Endothelial cell of umbilical vein (primary cell): ENCODE results near the gene KCNMA1. TPM values are rescaled to one million over a fixed set of nuclear protein-coding genes. Genes with fewer than 3 reads are reported as not detected.

ENCODE experiments used
- BruUV-seq: library from RNA; stranded (reverse); fragments of 400-500 nt; replicated peaks from 2 replicates; lab custom pipeline; 2021; lab: Mats Ljungman, UMichigan
- CTCF ChIA-PET: fragments of 300-600, 350-600 bp; sonication (Branson Sonifier 250); formaldehyde crosslinking; loops from one replicate; lab custom pipeline; 2021; ENCODE audit warnings: antibody characterized with exemption, inconsistent platforms; lab: Charles Lee
- POLR2A ChIA-PET: fragments of 300-600, 350-600 bp; sonication (Branson Sonifier 250); formaldehyde crosslinking; loops from one replicate; lab custom pipeline; 2021; ENCODE audit warnings: antibody characterized with exemption, inconsistent platforms; lab: Charles Lee
- DNase-seq: peaks from one replicate; pipeline ENCODE4 v3.0.0-alpha.2; 2011; ENCODE audit warnings: low read depth, low spot score
- FAIRE-seq: peaks from 2 replicates; lab custom pipeline; 2011; peaks lifted over from hg19 to GRCh38; lab: Jason Lieb, UNC
- H2AFZ ChIP-seq: 2 replicates; pipeline ENCODE4 v1.6.0; 2012; ENCODE audit warnings: low read depth, low read length, control low read depth, inconsistent platforms
- H3K27ac ChIP-seq: 2 replicates; pipeline ENCODE4 v1.5.1; 2011; ENCODE audit warnings: low read depth, mild to moderate bottlenecking, control low read depth, low read length, moderate library complexity; ENCODE audit not compliant: insufficient read depth
- H3K27me3 ChIP-seq, 2 experiments: 2 replicates each; pipeline versions ENCODE4 v1.6.0 to v1.6.1; 2011; ENCODE audit warnings: low read length in 2 of 2, mixed read lengths in 1 of 2; ENCODE audit not compliant: control insufficient read depth in 2 of 2, insufficient read depth in 2 of 2
- H3K36me3 ChIP-seq, 2 experiments: 2 replicates in 1 of 2; 3 replicates in 1 of 2; pipeline ENCODE4 v1.5.1; 2011; ENCODE audit warnings: low read length in 2 of 2, mild to moderate bottlenecking in 1 of 2, moderate library complexity in 1 of 2; ENCODE audit not compliant: control insufficient read depth in 2 of 2, insufficient read depth in 2 of 2; ENCODE audit errors: extremely low read depth in 1 of 2
- H3K4me1 ChIP-seq: 3 replicates; pipeline ENCODE4 v1.5.1; 2011; ENCODE audit warnings: mild to moderate bottlenecking, low read length; ENCODE audit not compliant: control insufficient read depth, insufficient read depth; ENCODE audit errors: extremely low read depth
- H3K4me2 ChIP-seq: 2 replicates; pipeline ENCODE4 v1.6.1; 2011; ENCODE audit warnings: low read length, control low read depth, mixed read lengths; ENCODE audit not compliant: insufficient read depth
- H3K4me3 ChIP-seq, 3 experiments: fragments of 200-600 bp in 1 of 3; sonication (generic), shearing (Covaris generic) in 1 of 3; replicated peaks in 1 of 3; 2 replicates each; pipeline ENCODE4 v1.5.1; 2011 to 2016; ENCODE audit warnings: control low read depth in 3 of 3, low read length in 3 of 3, mild to moderate bottlenecking in 2 of 3, inconsistent platforms in 1 of 3, low read depth in 1 of 3, moderate library complexity in 1 of 3; ENCODE audit not compliant: insufficient read depth in 1 of 3
- H3K79me2 ChIP-seq: 2 replicates; pipeline ENCODE4 v1.6.0; 2012; ENCODE audit warnings: low read length, inconsistent platforms; ENCODE audit not compliant: control insufficient read depth, insufficient read depth
- H3K9ac ChIP-seq: replicated peaks from 2 replicates; pipeline ENCODE3; 2011; ENCODE audit warnings: low read length, control low read depth; ENCODE audit not compliant: insufficient read depth; ENCODE audit errors: extremely low read depth
- H3K9me1 ChIP-seq: replicated peaks from 3 replicates; pipeline ENCODE4 v1.6.0; 2011; ENCODE audit warnings: mild to moderate bottlenecking, low read length; ENCODE audit not compliant: control insufficient read depth, insufficient read depth; ENCODE audit errors: extremely low read depth
- H3K9me3 ChIP-seq: replicated peaks from 2 replicates; pipeline ENCODE4 v1.5.1; 2012; ENCODE audit warnings: low read length, inconsistent platforms; ENCODE audit not compliant: control insufficient read depth, insufficient read depth
- H4K20me1 ChIP-seq: replicated peaks from 2 replicates; pipeline ENCODE3; 2011; ENCODE audit warnings: mild to moderate bottlenecking, low read length; ENCODE audit not compliant: control insufficient read depth, insufficient read depth; ENCODE audit errors: extremely low read depth
- CTCF ChIP-seq, 2 donors: IDR thresholded peaks; 1 replicate in 1 of 2; 2 replicates in 1 of 2; pipeline ENCODE4 v1.5.1; 2011; ENCODE audit warnings: low read length in 2 of 2, mild to moderate bottlenecking in 2 of 2, moderate library complexity in 2 of 2, control low read depth in 1 of 2, inconsistent platforms in 1 of 2, low read depth in 1 of 2; ENCODE audit not compliant: insufficient read depth in 1 of 2; ENCODE audit errors: extremely low read depth in 1 of 2
- EZH2 ChIP-seq: IDR thresholded peaks from 2 replicates; pipeline ENCODE4 v1.6.1; 2012; ENCODE audit warnings: borderline replicate concordance, low read depth, mild to moderate bottlenecking, moderate library complexity, low read length, inconsistent platforms; ENCODE audit not compliant: severe bottlenecking
- FOS ChIP-seq: IDR thresholded peaks from 2 replicates; pipeline ENCODE4 v1.6.1; 2011; ENCODE audit warnings: mild to moderate bottlenecking, low read length, moderate library complexity, borderline replicate concordance; ENCODE audit not compliant: insufficient read depth
- GATA2 ChIP-seq: IDR thresholded peaks from 2 replicates; pipeline ENCODE4 v1.7.0; 2011; ENCODE audit warnings: low read depth, mild to moderate bottlenecking, moderate library complexity, mixed read lengths, low read length; ENCODE audit not compliant: insufficient read length, insufficient read depth
- JUN ChIP-seq: IDR thresholded peaks from 2 replicates; pipeline ENCODE4 v1.6.1; 2011; ENCODE audit warnings: borderline replicate concordance, low read depth; ENCODE audit not compliant: insufficient read length, insufficient read depth
- MAX ChIP-seq: IDR thresholded peaks from 2 replicates; pipeline ENCODE4 v1.6.1; 2011; ENCODE audit not compliant: insufficient read depth, insufficient read length
- MYC ChIP-seq: IDR thresholded peaks from one replicate; pipeline ENCODE4 v1.6.1; 2011; ENCODE audit warnings: mild to moderate bottlenecking, low read depth, low read length
- POLR2A ChIP-seq: IDR thresholded peaks from 2 replicates; pipeline ENCODE4 v1.6.1; 2012; ENCODE audit warnings: low read depth, mild to moderate bottlenecking, control low read depth, low read length
- POLR2AphosphoS5 ChIP-seq: IDR thresholded peaks from 2 replicates; pipeline ENCODE4 v1.6.1; 2012; ENCODE audit warnings: low read depth, mild to moderate bottlenecking, control low read depth, low read length, moderate library complexity; ENCODE audit not compliant: insufficient read depth
- dilution Hi-C: fragments of 300-500 bp; cut with MboI; formaldehyde crosslinking; loops from one replicate; pipeline ENCODE4 v1.15.0; 2019; ENCODE audit warnings: low sequenced_read_pairs; ENCODE audit not compliant: extremely low pct_ligation_motif_present
- intact Hi-C: fragments of 100-400 bp; cut with micrococcal nuclease; formaldehyde crosslinking; loops from one replicate; pipeline ENCODE4 v1.10.0; 2022
- polyA plus RNA-seq, 4 experiments: library from polyadenylated mRNA; depleted of rRNA in 3 of 4; stranded (reverse) in 3 of 4; unstranded in 1 of 4; fragments of >200 nt; gene quantifications; 2 replicates each; pipeline versions ENCODE4 v1.2.1 to v1.2.3, GENCODE V29; 2011 to 2012; ENCODE audit warnings: missing spikeins in 1 of 4
- total RNA-seq: library from RNA; stranded (reverse); gene quantifications from 2 replicates; pipeline ENCODE4 v1.2.3, GENCODE V29; 2021

Gene KCNMA1
- total and polyA plus RNA-seq, 2 donors (not counting 3 experiments of a cell fraction or from before 2014, with no cell fraction given), result 0.10 to 0.82 TPM

DNA sequence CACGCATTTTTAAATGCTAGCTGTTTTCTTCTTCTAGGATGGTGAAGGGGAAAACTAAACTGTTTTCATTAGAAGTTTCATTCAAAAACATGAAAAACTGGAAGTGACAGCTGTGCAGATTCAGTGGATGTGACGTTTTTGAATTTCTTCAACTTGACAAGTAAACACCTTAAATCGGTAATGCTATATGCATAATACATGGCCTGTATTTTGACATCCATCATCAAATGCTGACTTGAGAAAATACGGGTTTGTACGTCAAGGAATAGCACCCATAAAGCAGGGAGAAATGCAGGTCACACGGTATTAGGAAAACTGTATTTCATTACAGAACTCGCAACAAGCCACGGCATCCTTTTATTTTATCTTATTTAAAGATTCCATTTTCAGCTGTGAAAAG lies 720.5 kb downstream of the KCNMA1 start:
- H3K4me2 ChIP-seq, result no peak overlapping the region
- H3K9me1 ChIP-seq, result no peaks in the 10 kb centered on the region
- no peaks in the 10 kb centered on the region for H3K79me2 ChIP-seq
- intact Hi-C loops (no loop called here), dilution Hi-C loops (no loop called here)
- ChIA-PET CTCF (no interaction called here), POLR2A (no interaction called here)
- no peak overlapping the region for H3K9ac ChIP-seq
- no peaks in the 10 kb centered on the region for H3K9me3 ChIP-seq
- TF ChIP-seq EZH2, result no peak
- TF ChIP-seq FOS, result no peak
- no peak for TF ChIP-seq CTCF (IDR thresholded peaks at IDR 0.05; ENCODE audit: extremely low read depth in 1 of 2, insufficient read depth in 1 of 2, low read depth in 1 of 2, low read length in 2 of 2)
- no peak for TF ChIP-seq POLR2A
- no peak for TF ChIP-seq MAX
- TF ChIP-seq MYC, result no peak
- TF ChIP-seq GATA2, result no peak
- no peak for TF ChIP-seq JUN
- TF ChIP-seq POLR2AphosphoS5, result no peak
- no peak overlapping the region for H3K4me3 ChIP-seq
- H3K36me3 ChIP-seq, result no peaks in the 10 kb centered on the region
- no peaks in the 10 kb centered on the region for H3K4me1 ChIP-seq
- FAIRE-seq (no peak), DNase-seq (no peak)
- H4K20me1 ChIP-seq, result no peaks in the 10 kb centered on the region
- no peaks in the 10 kb centered on the region for H3K27me3 ChIP-seq
- H2AFZ ChIP-seq, result no peak overlapping the region
- H3K27ac ChIP-seq, result no peak overlapping the region
- BruUV-seq, result no TSS peak
